HepG2 (cell line): Measurements from ENCODE around the gene MLXIPL. TPM values are rescaled to one million over a fixed set of nuclear protein-coding genes. Genes with fewer than 3 reads are reported as not detected.
A peak's percentile ranks its signal among the peaks of the same experiment; 100 is the strongest.

Experiments used
- HNF4G ChIP-seq, 2 experiments: sonication (generic) in 1 of 2; formaldehyde crosslinking in 1 of 2; IDR thresholded peaks; 2 replicates each; pipeline versions ENCODE4 v1.4.0 to v1.6.1; 2011 to 2020; ENCODE audit warnings: borderline replicate concordance in 2 of 2, low read depth in 2 of 2, mild to moderate bottlenecking in 2 of 2, low read length in 1 of 2, missing genetic modification reagents in 1 of 2, moderate library complexity in 1 of 2
- MXI1 ChIP-seq: IDR thresholded peaks from 3 replicates; pipeline ENCODE4 v1.6.1; 2012; ENCODE audit warnings: low read depth, low read length, inconsistent platforms, borderline replicate concordance
- PCBP1 ChIP-seq: fragments of 200-400 bp; formaldehyde crosslinking; IDR thresholded peaks from 2 replicates; pipeline ENCODE4 v1.6.1; 2017; ENCODE audit warnings: mild to moderate bottlenecking, low read depth, low read length, borderline replicate concordance
- SAP130 ChIP-seq: IDR thresholded peaks from 2 replicates; pipeline ENCODE4 v1.6.1; 2016; ENCODE audit warnings: low read depth
- SOX5 ChIP-seq: IDR thresholded peaks from 2 replicates; pipeline ENCODE4 v1.6.1; 2016; ENCODE audit warnings: borderline replicate concordance
- SRF ChIP-seq: IDR thresholded peaks from 2 replicates; pipeline ENCODE4 v1.6.1; 2011; ENCODE audit warnings: mild to moderate bottlenecking, low read depth, low read length, moderate library complexity
- SRSF4 ChIP-seq: fragments of 200-400 bp; formaldehyde crosslinking; IDR thresholded peaks from one replicate; pipeline ENCODE4 v1.6.1; 2018; ENCODE audit warnings: mild to moderate bottlenecking, low read depth, low read length, moderate library complexity; ENCODE audit not compliant: poor library complexity, severe bottlenecking
- ZNF484 ChIP-seq: sonication (generic); formaldehyde crosslinking; IDR thresholded peaks from 2 replicates; pipeline ENCODE4 v1.5.1; 2020; ENCODE audit warnings: mild to moderate bottlenecking, low read depth, missing genetic modification reagents, borderline replicate concordance
- ZNF616 ChIP-seq: sonication (generic); formaldehyde crosslinking; IDR thresholded peaks from 2 replicates; pipeline ENCODE4 v1.5.0; 2020; ENCODE audit warnings: low read depth, mild to moderate bottlenecking, missing genetic modification reagents
- ZNF629 ChIP-seq: sonication (generic); formaldehyde crosslinking; conservative IDR thresholded peaks from 2 replicates; pipeline ENCODE4 v1.5.0; 2020; ENCODE audit warnings: missing genetic modification reagents
- ZNF709 ChIP-seq: sonication (generic); formaldehyde crosslinking; IDR thresholded peaks from 2 replicates; pipeline ENCODE4 v1.5.0; 2020; ENCODE audit warnings: mild to moderate bottlenecking, missing genetic modification reagents
- ZNF775 ChIP-seq: sonication (generic); formaldehyde crosslinking; IDR thresholded peaks from 2 replicates; pipeline ENCODE4 v1.4.0; 2020; ENCODE audit warnings: missing genetic modification reagents, mild to moderate bottlenecking, moderate library complexity, borderline replicate concordance
- polyA plus RNA-seq, 8 experiments: library from polyadenylated mRNA; depleted of rRNA in 3 of 8; stranded (reverse) in 7 of 8; unstranded in 1 of 8; fragments of >200 nt; fragmentation: Illumina TruSeq in 4 of 8; extraction: Trizol in 4 of 8; gene quantifications; 2 replicates each; pipeline versions ENCODE4 v1.2.1 to v1.2.3, GENCODE V29; 2011 to 2016; ENCODE audit warnings: low read depth in 4 of 8, missing spikeins in 1 of 8, mixed read lengths in 1 of 8; ENCODE audit not compliant: insufficient read depth in 1 of 8
- total RNA-seq, 5 experiments: library from RNA; depleted of rRNA; stranded (reverse); fragments of >200 nt; fragmentation: Illumina TruSeq; extraction: Trizol; gene quantifications; 2 replicates each; pipeline ENCODE4 v1.2.3, GENCODE V29; 2016; ENCODE audit warnings: low read depth in 1 of 5
- TF ChIP-seq, protein P1 (sequence below), 2 experiments: sonication (generic) in 1 of 2; formaldehyde crosslinking in 1 of 2; IDR thresholded peaks; 2 replicates each; pipeline versions ENCODE4 v1.6.1 to v1.9.0; 2014 to 2022; ENCODE audit warnings: antibody characterized with exemption in 1 of 2, borderline replicate concordance in 1 of 2, inconsistent platforms in 1 of 2, low read depth in 1 of 2, missing genetic modification reagents in 1 of 2
- TF ChIP-seq, protein P2 (sequence below): sonication (generic); formaldehyde crosslinking; IDR thresholded peaks from 2 replicates; pipeline ENCODE4 v1.4.0; 2020; ENCODE audit warnings: missing genetic modification reagents
- TF ChIP-seq, protein P3 (sequence below): sonication (generic); formaldehyde crosslinking; IDR thresholded peaks from 2 replicates; pipeline ENCODE4 v1.5.0; 2020; ENCODE audit warnings: mild to moderate bottlenecking, missing genetic modification reagents
- TF ChIP-seq, protein P4 (sequence below): sonication (generic); formaldehyde crosslinking; IDR thresholded peaks from 2 replicates; pipeline ENCODE4 v1.8.1; 2023; ENCODE audit warnings: mild to moderate bottlenecking, moderate library complexity, missing genetic modification reagents

MLXIPL gene
- total and polyA plus RNA-seq, 2 of the 13 experiments (the other 11 are each of a cell fraction or from before 2014, with no cell fraction given): 51.6 to 60.1 TPM

DNA sequence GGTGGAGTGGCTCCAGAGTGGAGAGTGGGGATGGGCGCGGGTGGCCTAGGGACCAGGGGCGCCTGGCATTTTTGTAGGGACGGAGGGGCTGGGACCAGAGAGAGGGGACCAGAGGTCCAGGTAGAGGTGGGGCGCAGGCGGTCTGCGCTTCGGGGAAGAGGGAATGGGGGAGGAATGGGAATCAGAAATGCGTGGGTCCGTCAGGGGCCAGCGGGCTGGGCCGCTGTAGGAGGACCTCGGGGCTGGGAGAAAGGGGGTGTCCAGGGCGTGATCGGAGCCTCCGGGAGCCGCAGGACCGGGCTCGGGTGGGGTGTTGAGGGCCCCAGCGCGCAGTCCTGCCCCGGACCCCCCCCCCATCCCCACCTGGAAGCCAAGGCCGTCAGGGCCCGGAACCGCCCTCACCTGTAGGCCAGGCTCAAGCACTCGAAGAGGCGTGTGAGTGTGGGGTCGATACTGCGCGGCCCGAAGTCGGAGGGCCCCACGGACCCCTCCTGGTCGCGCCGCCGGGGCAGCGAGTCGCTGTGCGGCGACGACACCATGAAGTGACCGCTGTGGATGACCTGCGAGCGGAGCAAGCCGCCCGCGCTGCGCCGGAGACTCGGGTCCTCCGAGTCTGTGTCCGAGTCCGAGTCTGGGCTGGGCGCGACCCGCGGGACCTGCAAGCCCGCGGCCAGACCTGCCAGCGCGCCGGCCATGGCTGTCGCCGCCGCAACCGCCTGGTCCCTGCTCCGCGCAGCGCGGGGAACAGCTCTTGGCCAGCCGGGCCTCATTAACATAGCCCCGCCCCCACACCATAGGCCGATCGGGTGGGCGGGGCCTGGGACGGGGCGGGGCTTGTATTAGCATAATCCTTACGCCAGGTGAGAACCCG lies at the start of gene MLXIPL (continued):
- TF ChIP-seq, protein P1, sequence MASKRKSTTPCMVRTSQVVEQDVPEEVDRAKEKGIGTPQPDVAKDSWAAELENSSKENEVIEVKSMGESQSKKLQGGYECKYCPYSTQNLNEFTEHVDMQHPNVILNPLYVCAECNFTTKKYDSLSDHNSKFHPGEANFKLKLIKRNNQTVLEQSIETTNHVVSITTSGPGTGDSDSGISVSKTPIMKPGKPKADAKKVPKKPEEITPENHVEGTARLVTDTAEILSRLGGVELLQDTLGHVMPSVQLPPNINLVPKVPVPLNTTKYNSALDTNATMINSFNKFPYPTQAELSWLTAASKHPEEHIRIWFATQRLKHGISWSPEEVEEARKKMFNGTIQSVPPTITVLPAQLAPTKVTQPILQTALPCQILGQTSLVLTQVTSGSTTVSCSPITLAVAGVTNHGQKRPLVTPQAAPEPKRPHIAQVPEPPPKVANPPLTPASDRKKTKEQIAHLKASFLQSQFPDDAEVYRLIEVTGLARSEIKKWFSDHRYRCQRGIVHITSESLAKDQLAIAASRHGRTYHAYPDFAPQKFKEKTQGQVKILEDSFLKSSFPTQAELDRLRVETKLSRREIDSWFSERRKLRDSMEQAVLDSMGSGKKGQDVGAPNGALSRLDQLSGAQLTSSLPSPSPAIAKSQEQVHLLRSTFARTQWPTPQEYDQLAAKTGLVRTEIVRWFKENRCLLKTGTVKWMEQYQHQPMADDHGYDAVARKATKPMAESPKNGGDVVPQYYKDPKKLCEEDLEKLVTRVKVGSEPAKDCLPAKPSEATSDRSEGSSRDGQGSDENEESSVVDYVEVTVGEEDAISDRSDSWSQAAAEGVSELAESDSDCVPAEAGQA (IDR thresholded peaks at IDR 0.05; ENCODE audit: low read depth): no peak
- TF ChIP-seq, protein P1 (CRISPR knock-in tag; IDR thresholded peaks at IDR 0.05; ENCODE audit: borderline replicate concordance): 0 out of 2 replicates have a peak, but pooled peaks have one; percentile 54
- TF ChIP-seq MXI1 (peak; percentile 82; the same call in 1 of the 3 replicates), ZNF709 (CRISPR knock-in tag) (peak; percentile 74; the same call in 1 of the 2 replicates), SRSF4 (peak; percentile 63), SOX5 (CRISPR knock-in tag) (0 out of 2 replicates have a peak, but pooled peaks have one; percentile 26), HNF4G (IDR thresholded peaks at IDR 0.05; ENCODE audit: borderline replicate concordance, low read depth, low read length) (no peak), HNF4G (CRISPR knock-in tag; IDR thresholded peaks at IDR 0.05; ENCODE audit: borderline replicate concordance, low read depth) (0 out of 2 replicates have a peak, but pooled peaks have one; percentile 30), ZNF629 (peak; percentile 17; the same call in 1 of the 2 replicates), ZNF484 (CRISPR knock-in tag) (no peak), SRF (no peak), PCBP1 (0 out of 2 replicates have a peak, but pooled peaks have one; percentile 66), ZNF616 (0 out of 2 replicates have a peak, but pooled peaks have one; percentile 42), SAP130 (peak; percentile 84), ZNF775 (CRISPR knock-in tag) (no peak)
- TF ChIP-seq, protein P2, sequence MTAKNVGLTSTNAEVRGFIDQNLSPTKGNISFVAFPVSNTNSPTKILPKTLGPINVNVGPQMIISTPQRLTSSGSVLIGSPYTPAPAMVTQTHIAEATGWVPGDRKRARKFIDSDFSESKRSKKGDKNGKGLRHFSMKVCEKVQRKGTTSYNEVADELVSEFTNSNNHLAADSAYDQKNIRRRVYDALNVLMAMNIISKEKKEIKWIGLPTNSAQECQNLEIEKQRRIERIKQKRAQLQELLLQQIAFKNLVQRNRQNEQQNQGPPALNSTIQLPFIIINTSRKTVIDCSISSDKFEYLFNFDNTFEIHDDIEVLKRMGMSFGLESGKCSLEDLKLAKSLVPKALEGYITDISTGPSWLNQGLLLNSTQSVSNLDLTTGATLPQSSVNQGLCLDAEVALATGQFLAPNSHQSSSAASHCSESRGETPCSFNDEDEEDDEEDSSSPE (CRISPR knock-in tag): peak; percentile 73
- TF ChIP-seq, protein P3, sequence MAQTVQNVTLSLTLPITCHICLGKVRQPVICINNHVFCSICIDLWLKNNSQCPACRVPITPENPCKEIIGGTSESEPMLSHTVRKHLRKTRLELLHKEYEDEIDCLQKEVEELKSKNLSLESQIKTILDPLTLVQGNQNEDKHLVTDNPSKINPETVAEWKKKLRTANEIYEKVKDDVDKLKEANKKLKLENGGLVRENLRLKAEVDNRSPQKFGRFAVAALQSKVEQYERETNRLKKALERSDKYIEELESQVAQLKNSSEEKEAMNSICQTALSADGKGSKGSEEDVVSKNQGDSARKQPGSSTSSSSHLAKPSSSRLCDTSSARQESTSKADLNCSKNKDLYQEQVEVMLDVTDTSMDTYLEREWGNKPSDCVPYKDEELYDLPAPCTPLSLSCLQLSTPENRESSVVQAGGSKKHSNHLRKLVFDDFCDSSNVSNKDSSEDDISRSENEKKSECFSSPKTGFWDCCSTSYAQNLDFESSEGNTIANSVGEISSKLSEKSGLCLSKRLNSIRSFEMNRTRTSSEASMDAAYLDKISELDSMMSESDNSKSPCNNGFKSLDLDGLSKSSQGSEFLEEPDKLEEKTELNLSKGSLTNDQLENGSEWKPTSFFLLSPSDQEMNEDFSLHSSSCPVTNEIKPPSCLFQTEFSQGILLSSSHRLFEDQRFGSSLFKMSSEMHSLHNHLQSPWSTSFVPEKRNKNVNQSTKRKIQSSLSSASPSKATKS (CRISPR knock-in tag): no peak
- TF ChIP-seq, protein P4, sequence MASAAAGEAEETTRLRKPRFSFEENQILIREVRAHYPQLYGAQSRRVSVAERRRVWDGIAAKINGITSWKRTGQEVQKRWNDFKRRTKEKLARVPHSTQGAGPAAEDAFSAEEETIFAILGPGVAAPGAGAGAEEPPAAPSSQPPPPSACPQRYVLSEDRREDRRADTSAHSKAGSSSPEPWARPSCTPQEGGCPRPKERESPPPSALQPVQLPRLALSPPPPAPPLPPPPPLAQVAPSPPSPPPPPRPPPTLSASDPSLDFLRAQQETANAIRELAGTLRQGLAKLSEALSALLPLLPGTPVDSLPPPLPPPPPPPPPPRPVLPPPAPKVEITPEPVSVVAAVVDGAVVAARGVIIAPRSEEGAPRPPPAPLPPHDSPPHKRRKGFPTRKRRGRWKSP (CRISPR knock-in tag): peak; percentile 56; the same call in 1 of the 2 replicates
